ENCODE data around the gene MSRB3. TPM values are rescaled to one million over a fixed set of nuclear protein-coding genes. Genes with fewer than 3 reads are reported as not detected.
"Not testable (repeated sequence)": the region's sequence is repeated elsewhere in the genome, so short reads cannot be mapped to it uniquely, and the experiment has no call there.

The MSRB3 gene
- total RNA-seq, 1 experiment from 2014 or later, result 1.8 TPM

DNA sequence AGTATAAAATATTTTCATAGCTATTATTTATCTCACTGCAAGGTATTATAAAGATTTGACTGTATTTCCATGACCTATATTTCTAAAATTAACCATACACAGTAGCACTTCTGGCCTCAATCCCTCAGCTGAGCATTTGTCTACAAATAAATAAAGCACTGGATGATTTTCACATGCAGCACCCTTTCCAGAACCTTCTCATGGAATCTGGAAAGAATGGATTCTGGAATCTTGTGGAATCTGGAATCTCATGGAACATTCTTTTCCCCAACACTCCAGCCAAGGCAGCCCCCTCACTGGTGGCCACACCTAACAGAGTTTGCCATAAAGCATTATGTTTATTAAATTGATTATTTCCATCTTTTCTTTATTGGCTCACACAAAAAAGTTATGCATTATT, 199.2 kb downstream of the MSRB3 start (continued):
- TF ChIP-seq GRHL2 (CRISPR knock-in tag; IDR thresholded peaks at IDR 0.05; ENCODE audit: insufficient replicate concordance, severe bottlenecking) (no peak), ZNF396 (CRISPR knock-in tag; IDR thresholded peaks at IDR 0.05; ENCODE audit: borderline replicate concordance) (no peak), ZNF317 (CRISPR knock-in tag; IDR thresholded peaks at IDR 0.05; ENCODE audit: borderline replicate concordance, low read depth) (no peak), ZMAT4 (CRISPR knock-in tag; IDR thresholded peaks at IDR 0.05) (no peak), FOXP1 (CRISPR knock-in tag; IDR thresholded peaks at IDR 0.05; ENCODE audit: borderline replicate concordance) (no peak), NR2C2 (CRISPR knock-in tag; IDR thresholded peaks at IDR 0.05) (no peak)
- TF ChIP-seq, protein P1, sequence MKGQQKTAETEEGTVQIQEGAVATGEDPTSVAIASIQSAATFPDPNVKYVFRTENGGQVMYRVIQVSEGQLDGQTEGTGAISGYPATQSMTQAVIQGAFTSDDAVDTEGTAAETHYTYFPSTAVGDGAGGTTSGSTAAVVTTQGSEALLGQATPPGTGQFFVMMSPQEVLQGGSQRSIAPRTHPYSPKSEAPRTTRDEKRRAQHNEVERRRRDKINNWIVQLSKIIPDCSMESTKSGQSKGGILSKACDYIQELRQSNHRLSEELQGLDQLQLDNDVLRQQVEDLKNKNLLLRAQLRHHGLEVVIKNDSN (CRISPR knock-in tag; IDR thresholded peaks at IDR 0.05), result no peak

- Mint-ChIP-seq H3K9me3 (peaks cover 59% of the 10 kb centered on the region), H3K36me3 (peaks cover 37% of the 10 kb centered on the region)
- POLR2A ChIA-PET; H3K4me3 Mint-ChIP-seq; CTCF ChIA-PET; ATAC-seq; H3K4me1 Mint-ChIP-seq; DNase-seq (ENCODE audit: low spot score); H3K27ac Mint-ChIP-seq; H3K27me3 Mint-ChIP-seq (ENCODE audit: low read depth): not testable (repeated sequence)
Measured at GRCh38 chr12:65483891-65484516, 205.5 kb downstream of the MSRB3 start.

DNA sequence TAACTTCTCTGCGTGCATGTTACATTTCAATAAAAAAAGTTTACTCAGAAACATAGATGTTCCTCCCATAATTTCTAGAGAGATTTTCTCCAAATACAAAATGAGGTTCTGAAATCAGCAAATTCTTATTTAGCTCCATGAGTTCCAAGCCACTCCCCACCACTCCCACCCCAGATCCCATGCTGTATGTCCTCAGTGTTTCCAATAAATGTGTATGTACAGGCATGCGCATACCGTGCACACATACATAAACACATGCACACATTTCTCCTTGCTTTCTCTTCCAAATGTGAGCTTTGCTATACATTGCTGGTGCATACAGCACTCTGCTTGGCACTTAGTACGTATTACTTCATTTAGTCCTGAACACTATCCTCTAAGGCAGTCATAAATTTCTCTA, 209.7 kb downstream of the MSRB3 start:
- Mint-ChIP-seq H3K9me3 (peaks cover 39% of the 10 kb centered on the region), H3K27me3 (ENCODE audit: low read depth) (no peaks in the 10 kb centered on the region), H3K4me1 (no peaks in the 10 kb centered on the region), H3K27ac (no peak overlapping the region), H3K36me3 (peaks cover 25% of the 10 kb centered on the region), H3K4me3 (no peak overlapping the region)
- ATAC-seq (no peak), DNase-seq (ENCODE audit: low spot score) (no peak)
- ChIA-PET CTCF (no interaction called here), POLR2A (no interaction called here)
- no peak for TF ChIP-seq ZNF396 (CRISPR knock-in tag; IDR thresholded peaks at IDR 0.05; ENCODE audit: borderline replicate concordance)
- no peak for TF ChIP-seq CTCF (IDR thresholded peaks at IDR 0.05)
- TF ChIP-seq KAT7 (CRISPR knock-in tag; IDR thresholded peaks at IDR 0.05; ENCODE audit: borderline replicate concordance), result no peak
- no peak for TF ChIP-seq FOXP1 (CRISPR knock-in tag; IDR thresholded peaks at IDR 0.05; ENCODE audit: borderline replicate concordance)
- no peak for TF ChIP-seq CDX4 (CRISPR knock-in tag; IDR thresholded peaks at IDR 0.05; ENCODE audit: borderline replicate concordance)
- TF ChIP-seq ZBTB43 (CRISPR knock-in tag; IDR thresholded peaks at IDR 0.05), result no peak
- TF ChIP-seq NFYB (CRISPR knock-in tag; conservative IDR thresholded peaks at IDR 0.05; ENCODE audit: low read depth), result no peak
- TF ChIP-seq JUN (CRISPR knock-in tag; IDR thresholded peaks at IDR 0.05), result no peak
- no peak for TF ChIP-seq RORB (CRISPR knock-in tag; IDR thresholded peaks at IDR 0.05)
- no peak for TF ChIP-seq E2F4 (CRISPR knock-in tag; IDR thresholded peaks at IDR 0.05; ENCODE audit: borderline replicate concordance, low read depth)
- TF ChIP-seq, protein P2, sequence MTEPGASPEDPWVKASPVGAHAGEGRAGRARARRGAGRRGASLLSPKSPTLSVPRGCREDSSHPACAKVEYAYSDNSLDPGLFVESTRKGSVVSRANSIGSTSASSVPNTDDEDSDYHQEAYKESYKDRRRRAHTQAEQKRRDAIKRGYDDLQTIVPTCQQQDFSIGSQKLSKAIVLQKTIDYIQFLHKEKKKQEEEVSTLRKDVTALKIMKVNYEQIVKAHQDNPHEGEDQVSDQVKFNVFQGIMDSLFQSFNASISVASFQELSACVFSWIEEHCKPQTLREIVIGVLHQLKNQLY (CRISPR knock-in tag; IDR thresholded peaks at IDR 0.05), result no peak
- no peak for TF ChIP-seq MXD4 (CRISPR knock-in tag; IDR thresholded peaks at IDR 0.05; ENCODE audit: borderline replicate concordance)
- TF ChIP-seq, protein P3, sequence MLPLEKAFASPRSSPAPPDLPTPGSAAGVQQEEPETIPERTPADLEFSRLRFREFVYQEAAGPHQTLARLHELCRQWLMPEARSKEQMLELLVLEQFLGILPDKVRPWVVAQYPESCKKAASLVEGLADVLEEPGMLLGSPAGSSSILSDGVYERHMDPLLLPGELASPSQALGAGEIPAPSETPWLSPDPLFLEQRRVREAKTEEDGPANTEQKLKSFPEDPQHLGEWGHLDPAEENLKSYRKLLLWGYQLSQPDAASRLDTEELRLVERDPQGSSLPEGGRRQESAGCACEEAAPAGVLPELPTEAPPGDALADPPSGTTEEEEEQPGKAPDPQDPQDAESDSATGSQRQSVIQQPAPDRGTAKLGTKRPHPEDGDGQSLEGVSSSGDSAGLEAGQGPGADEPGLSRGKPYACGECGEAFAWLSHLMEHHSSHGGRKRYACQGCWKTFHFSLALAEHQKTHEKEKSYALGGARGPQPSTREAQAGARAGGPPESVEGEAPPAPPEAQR (CRISPR knock-in tag; IDR thresholded peaks at IDR 0.05), result no peak
- no peak for TF ChIP-seq ATF2 (CRISPR knock-in tag; IDR thresholded peaks at IDR 0.05; ENCODE audit: borderline replicate concordance, low read depth)
- no peak for TF ChIP-seq ATF6 (CRISPR knock-in tag; IDR thresholded peaks at IDR 0.05)
